Activated T-cell treated with anti-CD3 and anti-CD28 coated beads for 1 hour (primary cell): ENCODE measurements around the gene PRKCQ.

Experiments
- DNase-seq: peaks from one replicate; pipeline ENCODE4 v3.0.0-alpha.2; 2020; ENCODE audit warnings: low read depth

Gene PRKCQ

DNA sequence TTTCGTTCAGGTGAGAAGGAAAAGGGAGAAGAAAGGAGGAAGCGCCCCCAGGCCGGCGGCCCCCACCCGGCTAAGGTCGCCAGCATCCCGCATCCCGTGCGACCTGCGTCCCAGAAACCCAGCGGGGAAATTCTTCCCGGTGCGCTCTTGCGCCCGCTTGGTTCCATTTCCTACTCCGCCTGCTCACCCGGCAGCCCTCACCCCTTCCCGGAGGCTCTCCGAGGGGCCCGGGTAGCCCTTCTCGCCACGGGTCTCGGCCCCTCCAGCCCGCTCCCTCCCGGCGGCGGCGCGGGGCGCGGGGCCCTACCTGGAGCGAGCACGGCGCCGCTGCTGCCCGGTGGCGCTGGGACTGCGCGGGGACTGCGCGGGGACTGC lies at the start of gene PRKCQ:
Gene PRKCQ (minus strand): TSS at position 373 of the 375 bp plus-strand sequence. CDS start 65,141 bp downstream, outside the sequence.
- no peak for DNase-seq

- DNase-seq, result no peak
Measured at GRCh38 chr10:6625428-6625827, 45.4 kb upstream of the PRKCQ start.

GRCh38 chr10:6624392-6624791 lies 44.3 kb upstream of the PRKCQ start:
- DNase-seq, result no peak

DNA sequence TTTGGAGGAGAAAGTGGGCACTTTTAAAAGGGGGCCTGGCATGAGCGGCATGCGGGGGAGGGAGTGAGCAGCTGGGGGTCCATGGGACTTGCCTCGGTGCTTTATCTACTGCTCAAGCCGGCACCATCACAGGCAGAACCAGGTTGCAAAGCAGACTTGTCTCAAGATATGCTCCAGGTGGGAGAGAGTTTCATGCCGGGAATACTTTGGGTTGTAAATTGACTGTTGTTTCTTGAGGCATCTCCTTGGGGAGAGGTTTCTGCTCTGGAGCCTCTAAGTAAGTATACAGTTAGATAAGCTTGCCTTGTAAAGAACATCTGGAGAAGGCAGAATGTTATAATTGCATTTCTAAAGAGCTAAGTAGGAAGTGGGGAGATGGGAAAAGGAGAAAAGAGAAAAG lies 42.8 kb upstream of the PRKCQ start:
- no peak for DNase-seq

DNA sequence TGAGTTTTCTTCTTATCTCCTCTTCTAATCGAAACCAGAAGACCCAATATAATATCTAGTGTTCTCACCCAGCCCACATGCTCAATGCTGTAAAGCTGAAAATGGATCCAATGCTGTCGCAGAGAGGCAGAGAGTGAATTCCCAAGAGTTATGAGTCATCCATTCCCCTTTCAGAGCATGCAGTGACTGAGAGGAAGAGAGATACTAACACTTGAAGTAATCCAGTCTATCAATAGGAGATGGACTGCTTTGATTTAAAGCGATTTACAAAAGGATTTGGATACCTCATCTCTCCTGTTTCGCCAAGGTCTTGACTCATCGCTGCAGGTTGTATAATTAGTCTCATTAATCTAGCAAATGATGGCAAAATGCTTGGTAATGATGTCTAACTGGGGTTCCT lies 41.5 kb upstream of the PRKCQ start:
- no peak for DNase-seq

DNA sequence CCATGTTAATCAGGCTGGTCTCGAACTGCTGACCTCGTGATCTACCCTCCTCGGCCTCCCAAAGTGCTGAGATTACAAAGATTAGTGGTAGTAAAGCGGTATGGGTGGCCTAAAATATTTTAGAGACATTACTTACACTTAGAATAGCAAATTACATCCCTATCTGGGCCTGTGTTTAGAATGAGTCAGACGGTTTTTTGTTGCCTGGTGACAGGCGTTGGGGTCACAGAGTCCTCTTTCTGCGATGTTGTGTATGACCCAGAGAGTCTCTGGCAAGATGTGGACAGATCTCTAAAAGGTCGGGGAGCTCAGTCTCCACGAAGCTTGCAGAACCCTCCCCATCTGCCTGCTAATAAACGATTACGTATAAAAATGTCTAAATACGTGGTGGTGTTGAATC lies 39.6 kb upstream of the PRKCQ start:
- no peak for DNase-seq

GRCh38 chr10:6618340-6618739 lies 38.3 kb upstream of the PRKCQ start:
- no peak for DNase-seq

- DNase-seq, result no peak
Measured at GRCh38 chr10:6617309-6618076, 37.4 kb upstream of the PRKCQ start.

GRCh38 chr10:6615971-6616370 lies 35.9 kb upstream of the PRKCQ start:
- DNase-seq, result no peak

DNA sequence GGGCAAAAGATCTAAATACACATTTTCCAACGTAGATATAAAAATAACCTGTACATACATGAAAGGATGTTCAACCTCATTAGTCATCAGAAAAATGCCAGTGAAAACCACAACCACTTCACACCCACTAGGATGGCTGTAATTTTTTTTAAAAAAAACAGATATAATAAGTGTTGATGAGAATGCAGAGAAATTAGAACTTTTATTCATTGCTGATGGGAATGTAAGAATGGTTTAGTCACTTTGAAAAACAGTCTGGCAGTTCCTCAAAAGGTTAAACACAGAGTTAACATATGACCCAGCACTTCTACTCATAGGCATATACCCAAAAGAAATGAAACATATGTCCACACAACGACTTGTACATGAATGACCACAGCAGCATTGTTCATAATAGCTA lies 32.3 kb upstream of the PRKCQ start:
- no peak for DNase-seq

GRCh38 chr10:6610647-6611046 lies 30.6 kb upstream of the PRKCQ start:
- no peak for DNase-seq

- DNase-seq, result no peak
Measured at GRCh38 chr10:6609625-6610024, 29.5 kb upstream of the PRKCQ start.

GRCh38 chr10:6607778-6608177 lies 27.7 kb upstream of the PRKCQ start:
- DNase-seq, result no peak

GRCh38 chr10:6607182-6607581 lies 27.1 kb upstream of the PRKCQ start:
- no peak for DNase-seq

DNA sequence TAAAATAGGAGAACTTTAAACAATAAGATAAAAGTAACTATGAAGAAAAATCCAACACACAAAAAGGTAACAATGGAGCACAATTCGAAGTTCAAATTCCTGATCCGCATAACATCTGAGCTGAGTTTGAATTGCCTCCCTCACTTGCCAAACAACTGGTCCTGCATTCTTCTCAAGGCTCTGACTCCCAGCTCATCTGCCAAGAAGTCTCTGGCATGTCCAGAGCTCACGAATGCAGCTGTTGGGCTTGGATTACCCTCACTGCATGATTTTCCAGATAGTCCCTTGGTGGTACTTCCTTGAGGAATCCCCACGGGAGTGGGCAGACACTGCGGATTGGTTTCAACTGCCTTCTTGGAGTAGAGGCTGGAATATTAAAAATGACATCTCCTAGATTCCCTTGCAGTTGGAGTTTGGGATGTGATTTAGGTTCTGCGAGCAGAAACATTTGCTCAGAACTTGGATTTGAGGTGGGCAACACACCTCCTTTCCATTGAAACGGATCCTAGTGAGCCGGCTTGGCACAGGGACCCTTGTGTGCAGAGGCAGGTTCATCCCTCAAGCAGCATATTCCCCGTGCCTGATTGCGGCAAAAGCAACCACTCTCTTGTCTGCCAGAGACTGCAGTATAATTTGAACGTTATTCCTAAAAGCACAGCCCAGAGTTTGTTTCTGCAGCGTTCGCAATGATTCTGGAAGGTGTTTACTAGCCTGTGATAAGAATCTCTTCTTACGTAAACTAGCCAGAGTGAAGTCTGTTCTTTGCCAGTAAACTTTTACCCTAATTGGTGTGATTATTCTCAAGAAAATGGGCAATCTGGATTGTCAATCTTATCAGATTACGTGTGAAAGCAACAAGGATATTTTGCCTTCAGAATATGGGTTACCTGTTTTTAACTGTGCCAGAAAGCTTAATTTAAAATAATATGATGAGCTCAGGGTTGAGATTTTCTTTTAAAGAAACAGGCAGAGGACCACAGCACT lies 23.4 kb upstream of the PRKCQ start:
- DNase-seq, result no peak

GRCh38 chr10:6602700-6603084 lies 22.6 kb upstream of the PRKCQ start:
- DNase-seq, result no peak

GRCh38 chr10:6602026-6602699 lies 22.1 kb upstream of the PRKCQ start:
- DNase-seq, result no peak

GRCh38 chr10:6601246-6601805 lies 21.2 kb upstream of the PRKCQ start:
- no peak for DNase-seq

DNA sequence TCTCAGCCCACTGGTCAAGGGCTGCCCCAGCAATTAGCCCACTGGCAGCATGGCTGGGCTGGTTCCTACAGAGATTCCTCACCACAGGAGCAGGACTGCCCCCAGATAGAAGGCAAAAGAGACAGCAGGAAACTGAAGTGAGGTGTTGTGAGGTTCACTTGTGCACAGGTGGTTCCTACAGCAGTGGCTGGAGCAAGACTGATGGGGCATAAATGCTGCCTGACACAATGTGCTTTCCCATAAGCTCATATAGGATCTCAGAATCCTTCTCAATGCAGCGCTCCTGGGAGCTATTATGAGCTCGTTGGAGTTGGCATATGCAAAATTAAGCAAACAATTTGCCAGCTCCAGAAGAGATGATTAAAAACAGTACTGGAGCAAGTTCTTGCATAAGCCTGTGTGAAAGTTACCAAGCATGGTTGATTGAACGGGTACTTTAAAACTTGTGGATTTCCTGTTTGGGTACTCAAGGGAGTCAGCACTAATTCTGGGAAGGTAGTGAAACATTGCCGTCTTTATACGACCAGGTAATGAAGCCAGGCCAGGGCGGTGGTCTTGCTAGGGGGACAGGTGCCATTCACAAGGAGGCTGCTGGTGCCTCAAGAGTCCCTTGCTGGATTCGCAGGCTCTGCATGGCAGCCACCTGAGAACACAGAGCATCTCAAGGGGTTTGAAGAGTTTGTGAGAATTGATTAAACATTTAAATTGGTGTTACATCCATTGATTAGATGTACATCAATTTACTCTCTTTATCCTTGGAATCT lies 20.3 kb upstream of the PRKCQ start:
- no peak for DNase-seq

- no peak for DNase-seq
Measured at GRCh38 chr10:6598679-6599078, 18.6 kb upstream of the PRKCQ start.

- DNase-seq, result no peak
Measured at GRCh38 chr10:6597478-6597877, 17.4 kb upstream of the PRKCQ start.

DNA sequence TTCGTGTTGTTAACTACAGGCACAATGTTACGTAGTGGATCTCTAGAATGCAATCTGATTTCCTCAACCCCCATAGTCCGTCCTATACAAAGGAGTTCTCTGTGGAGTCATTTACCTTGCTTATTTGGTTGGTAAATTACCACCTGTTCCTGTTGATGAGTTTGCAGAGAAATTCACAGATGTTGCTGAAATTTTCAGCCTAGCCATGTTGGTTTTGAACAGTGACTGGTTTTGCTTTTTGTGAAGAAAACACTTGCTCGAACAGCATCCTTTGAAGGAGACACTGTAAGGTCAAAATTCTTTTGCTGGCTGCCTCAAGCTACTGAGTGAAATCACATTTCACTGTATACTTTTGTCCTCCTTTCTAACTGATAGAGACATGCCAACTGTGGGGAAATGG lies 15.4 kb upstream of the PRKCQ start:
- DNase-seq, result no peak
